ENCODE data around the gene HADHA.

GRCh38 chr2:26245231-26245732 is 850 bp upstream of the HADHA start:
- TF ChIP-seq CTCF (IDR thresholded peaks at IDR 0.05) (no peak), POLR2A (IDR thresholded peaks at IDR 0.05) (no peak)
